Sigmoid colon (tissue), 4 donors: ENCODE results near the gene PIP4K2A.

Experiments
- EP300 ChIP-seq, 4 donors: sonication (generic); formaldehyde crosslinking; IDR thresholded peaks; one replicate each; pipeline ENCODE4 v1.6.1; 2017; ENCODE audit warnings: antibody characterized with exemption in 4 of 4
- POLR2A ChIP-seq, 2 donors: fragments of 450-650 bp; IDR thresholded peaks; one replicate each; pipeline ENCODE4 v1.6.1; 2016; ENCODE audit warnings: antibody characterized with exemption in 2 of 2, mild to moderate bottlenecking in 2 of 2, moderate library complexity in 2 of 2
- TF ChIP-seq, protein P1 (sequence below), 4 experiments: fragments of 450-650 bp in 3 of 4; fragments of 200-600 bp in 1 of 4; IDR thresholded peaks; one replicate each; pipeline ENCODE4 v1.5.1; 2016 to 2019; ENCODE audit warnings: antibody characterized with exemption in 4 of 4, mild to moderate bottlenecking in 3 of 4, moderate library complexity in 2 of 4

DNA sequence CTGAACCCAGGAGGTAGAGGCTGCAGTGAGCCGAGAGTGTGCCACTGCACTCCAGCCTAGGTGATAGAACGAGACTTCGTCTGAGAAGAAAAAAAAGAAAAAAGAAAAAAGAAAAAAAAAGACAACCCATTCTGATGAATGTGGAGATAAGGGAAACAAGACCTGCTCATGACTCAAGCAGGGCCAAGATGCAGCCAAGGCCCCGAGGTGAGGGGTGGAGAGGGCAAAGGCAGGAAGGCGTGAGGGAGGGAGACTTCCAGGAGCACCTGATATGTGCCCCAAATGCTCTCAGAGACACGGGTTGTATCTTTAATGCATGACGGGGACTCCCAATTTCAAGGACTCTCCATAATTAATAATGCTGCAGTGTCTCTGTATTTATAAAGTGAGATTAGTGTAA, 134.6 kb downstream of the PIP4K2A start:
- TF ChIP-seq POLR2A (IDR thresholded peaks at IDR 0.05) (no peak), EP300 (IDR thresholded peaks at IDR 0.05) (no peak)
- TF ChIP-seq, protein P1, sequence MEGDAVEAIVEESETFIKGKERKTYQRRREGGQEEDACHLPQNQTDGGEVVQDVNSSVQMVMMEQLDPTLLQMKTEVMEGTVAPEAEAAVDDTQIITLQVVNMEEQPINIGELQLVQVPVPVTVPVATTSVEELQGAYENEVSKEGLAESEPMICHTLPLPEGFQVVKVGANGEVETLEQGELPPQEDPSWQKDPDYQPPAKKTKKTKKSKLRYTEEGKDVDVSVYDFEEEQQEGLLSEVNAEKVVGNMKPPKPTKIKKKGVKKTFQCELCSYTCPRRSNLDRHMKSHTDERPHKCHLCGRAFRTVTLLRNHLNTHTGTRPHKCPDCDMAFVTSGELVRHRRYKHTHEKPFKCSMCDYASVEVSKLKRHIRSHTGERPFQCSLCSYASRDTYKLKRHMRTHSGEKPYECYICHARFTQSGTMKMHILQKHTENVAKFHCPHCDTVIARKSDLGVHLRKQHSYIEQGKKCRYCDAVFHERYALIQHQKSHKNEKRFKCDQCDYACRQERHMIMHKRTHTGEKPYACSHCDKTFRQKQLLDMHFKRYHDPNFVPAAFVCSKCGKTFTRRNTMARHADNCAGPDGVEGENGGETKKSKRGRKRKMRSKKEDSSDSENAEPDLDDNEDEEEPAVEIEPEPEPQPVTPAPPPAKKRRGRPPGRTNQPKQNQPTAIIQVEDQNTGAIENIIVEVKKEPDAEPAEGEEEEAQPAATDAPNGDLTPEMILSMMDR (IDR thresholded peaks at IDR 0.05) = no peak
